Measurements from ENCODE around the gene BOK.

DNA sequence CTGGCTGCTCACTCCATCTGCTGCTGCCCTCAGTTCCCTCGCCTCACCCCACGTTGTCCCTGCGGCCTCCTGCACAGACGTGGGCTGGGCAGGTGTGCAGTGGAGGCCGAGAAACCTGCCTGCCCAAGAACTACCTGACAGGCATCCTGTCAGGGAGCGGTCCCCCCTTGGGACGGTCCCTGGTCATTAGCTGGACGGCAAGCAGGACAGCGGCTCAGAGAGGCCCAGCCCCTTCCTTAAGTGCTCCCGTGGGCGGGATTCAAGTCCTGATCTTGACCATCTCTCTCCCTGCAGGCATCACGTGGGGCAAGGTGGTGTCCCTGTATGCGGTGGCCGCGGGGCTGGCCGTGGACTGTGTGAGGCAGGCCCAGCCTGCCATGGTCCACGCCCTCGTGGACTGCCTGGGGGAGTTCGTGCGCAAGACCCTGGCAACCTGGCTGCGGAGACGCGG lies 11.3 kb downstream of the BOK start:
- TF ChIP-seq EZH2 (IDR thresholded peaks at IDR 0.05; ENCODE audit: insufficient read depth, poor library complexity, severe bottlenecking) (no peak), EZH2phosphoT487 (IDR thresholded peaks at IDR 0.05; ENCODE audit: insufficient read depth, low read depth) (no peak)
